Smooth muscle cell (in vitro differentiated cells): ENCODE measurements around the gene TRIB2. TPM values are rescaled to one million over a fixed set of nuclear protein-coding genes. Genes with fewer than 3 reads are reported as not detected.

Experiments used
- DNase-seq: peaks from one replicate; lab custom pipeline; 2025; ENCODE audit not compliant: unreplicated experiment; lab: John Stamatoyannopoulos, UW
- H2AFZ ChIP-seq: fragments of 200-600 bp; sonication (generic); 2 replicates; pipeline ENCODE4 v1.6.0; 2016; ENCODE audit warnings: antibody characterized with exemption, low read depth, mild to moderate bottlenecking
- H3F3A ChIP-seq: fragments of 200-600 bp; sonication (generic); 2 replicates; pipeline ENCODE4 v1.6.0; 2017; ENCODE audit warnings: antibody characterized with exemption, low read depth
- H3K27ac ChIP-seq: fragments of 200-600 bp; sonication (generic); 2 replicates; pipeline ENCODE4 v1.5.1; 2016; ENCODE audit warnings: low read depth, mild to moderate bottlenecking
- H3K27me3 ChIP-seq: fragments of 200-600 bp; sonication (generic); 2 replicates; pipeline ENCODE4 v1.6.1; 2016; ENCODE audit warnings: low read depth, mild to moderate bottlenecking
- H3K36me3 ChIP-seq: fragments of 200-600 bp; sonication (generic); 2 replicates; pipeline ENCODE4 v1.5.1; 2016; ENCODE audit warnings: low read depth
- H3K4me1 ChIP-seq: fragments of 200-600 bp; sonication (generic); 2 replicates; pipeline ENCODE4 v1.5.1; 2016; ENCODE audit warnings: low read depth
- H3K4me2 ChIP-seq: fragments of 200-600 bp; sonication (generic); 2 replicates; pipeline ENCODE4 v1.6.0; 2016; ENCODE audit warnings: mild to moderate bottlenecking
- H3K4me3 ChIP-seq: fragments of 200-600 bp; sonication (generic); 2 replicates; pipeline ENCODE4 v1.5.1; 2016; ENCODE audit warnings: mild to moderate bottlenecking
- H3K79me2 ChIP-seq: fragments of 200-600 bp; sonication (generic); 2 replicates; pipeline ENCODE4 v1.6.0; 2016; ENCODE audit warnings: low read depth, mild to moderate bottlenecking
- H3K9ac ChIP-seq: fragments of 200-600 bp; sonication (generic); 2 replicates; pipeline ENCODE4 v1.6.0; 2016; ENCODE audit warnings: low read depth
- H3K9me3 ChIP-seq: fragments of 200-600 bp; sonication (generic); replicated peaks from 2 replicates; pipeline ENCODE4 v1.5.1; 2016; ENCODE audit warnings: low read depth
- H4K20me1 ChIP-seq: fragments of 200-600 bp; sonication (generic); 2 replicates; pipeline ENCODE4 v1.6.0; 2016; ENCODE audit warnings: low read depth
- CTCF ChIP-seq: fragments of 200-600 bp; sonication (generic); IDR thresholded peaks from 2 replicates; pipeline ENCODE4 v1.5.1; 2017; ENCODE audit warnings: borderline replicate concordance, mild to moderate bottlenecking, antibody characterized with exemption; ENCODE audit not compliant: insufficient read depth, poor library complexity, severe bottlenecking
- WGBS: methylation state at CpG from one replicate; pipeline ENCODE4 v1.1.7; 2016; ENCODE audit warnings: low lambda C conversion rate; 5-methylcytosine and 5-hydroxymethylcytosine counted together
- polyA plus RNA-seq: library from polyadenylated mRNA; unstranded; fragments of >200 nt; fragmentation: Nextera tagmentation; extraction: Ambion mirVana; gene quantifications from 2 replicates; pipeline ENCODE4 v1.2.1, GENCODE V29; 2016
- total RNA-seq: library from RNA; depleted of rRNA; stranded (reverse); fragments of >200 nt; gene quantifications from 2 replicates; pipeline ENCODE4 v1.2.3, GENCODE V29; 2014

Gene TRIB2
- total and polyA plus RNA-seq, 2 experiments from 2014 or later: 31.1 to 31.5 TPM

GRCh38 chr2:12778369-12778768, 61.6 kb downstream of the TRIB2 start:
- no peaks in the 10 kb centered on the region for H3K79me2 ChIP-seq
- H4K20me1 ChIP-seq: no peaks in the 10 kb centered on the region
- no peak for TF ChIP-seq CTCF
- H3K36me3 ChIP-seq: no peaks in the 10 kb centered on the region
- H2AFZ ChIP-seq: no peak overlapping the region
- H3K27ac ChIP-seq: no peak overlapping the region
- 72% methylated on average over 6 of the region's 6 CpGs for WGBS
- H3K9ac ChIP-seq: no peak overlapping the region
- no peak overlapping the region for H3K4me3 ChIP-seq
- no peaks in the 10 kb centered on the region for H3K27me3 ChIP-seq
- no peaks in the 10 kb centered on the region for H3K9me3 ChIP-seq
- no peak overlapping the region for H3K4me2 ChIP-seq
- no peak for DNase-seq
- no peaks in the 10 kb centered on the region for H3K4me1 ChIP-seq
- no peaks in the 10 kb centered on the region for H3F3A ChIP-seq

GRCh38 chr2:12778811-12779579, 62.3 kb downstream of the TRIB2 start:
- Histone ChIP-seq H3K4me3 (no peak overlapping the region), H2AFZ (no peak overlapping the region), H3K79me2 (no peaks in the 10 kb centered on the region), H4K20me1 (no peaks in the 10 kb centered on the region), H3K27me3 (no peaks in the 10 kb centered on the region), H3F3A (no peaks in the 10 kb centered on the region), H3K4me2 (no peak overlapping the region), H3K36me3 (no peaks in the 10 kb centered on the region), H3K9ac (no peak overlapping the region), H3K9me3 (no peaks in the 10 kb centered on the region), H3K4me1 (no peaks in the 10 kb centered on the region), H3K27ac (no peak overlapping the region)
- DNase-seq: no peak
- 79% methylated on average over 12 of the region's 12 CpGs for WGBS
- no peak for TF ChIP-seq CTCF

GRCh38 chr2:12781329-12781728, 64.6 kb downstream of the TRIB2 start:
- Histone ChIP-seq H3K4me1 (no peaks in the 10 kb centered on the region), H3K36me3 (no peaks in the 10 kb centered on the region), H3K4me2 (no peak overlapping the region), H3K4me3 (no peak overlapping the region), H2AFZ (no peak overlapping the region), H3K9me3 (no peaks in the 10 kb centered on the region), H3K9ac (no peak overlapping the region), H3F3A (no peaks in the 10 kb centered on the region), H3K27me3 (no peaks in the 10 kb centered on the region), H3K27ac (no peak overlapping the region), H3K79me2 (no peaks in the 10 kb centered on the region), H4K20me1 (no peaks in the 10 kb centered on the region)
- no peak for TF ChIP-seq CTCF
- no peak for DNase-seq
